H1 (cell line): ENCODE measurements around the gene CYP4Z1. TPM values are rescaled to one million over a fixed set of nuclear protein-coding genes. Genes with fewer than 3 reads are reported as not detected.

Source experiments
- CTCF ChIA-PET: fragments of 300-600 bp; sonication (Branson Sonifier 250); formaldehyde crosslinking; loops from one replicate; lab custom pipeline; 2021; ENCODE audit not compliant: partially characterized antibody; lab: Charles Lee
- POLR2A ChIA-PET: fragments of 300-600 bp; sonication (Branson Sonifier 250); formaldehyde crosslinking; loops from one replicate; lab custom pipeline; 2021; ENCODE audit warnings: inconsistent platforms; ENCODE audit not compliant: partially characterized antibody; lab: Charles Lee
- DNase-seq, 2 experiments: peaks; one replicate each; pipeline versions ENCODE4 v3.0.0 to v3.0.0-alpha.2; 2010 to 2022; ENCODE audit warnings: low spot score in 2 of 2, low read depth in 1 of 2, mixed read lengths in 1 of 2
- FAIRE-seq: peaks from 2 replicates; lab custom pipeline; 2011; peaks lifted over from hg19 to GRCh38; lab: Jason Lieb, UNC
- H2AFZ ChIP-seq: 2 replicates; pipeline ENCODE4 v1.8.1; 2012; ENCODE audit warnings: low read length, inconsistent platforms
- H2AK5ac ChIP-seq: 2 replicates; pipeline ENCODE4 v1.6.1; 2013; ENCODE audit warnings: low read depth, low read length
- H2BK120ac ChIP-seq: replicated peaks from 2 replicates; pipeline ENCODE3; 2013; ENCODE audit warnings: low read depth, low read length, inconsistent platforms
- H2BK12ac ChIP-seq: 2 replicates; pipeline ENCODE4 v1.6.1; 2013; ENCODE audit warnings: low read depth, low read length
- H2BK15ac ChIP-seq: 2 replicates; pipeline ENCODE4 v1.6.1; 2013; ENCODE audit warnings: low read length
- H2BK20ac ChIP-seq: 2 replicates; pipeline ENCODE4 v1.6.1; 2013; ENCODE audit warnings: low read length
- H2BK5ac ChIP-seq: 2 replicates; pipeline ENCODE4 v1.6.1; 2013; ENCODE audit warnings: low read depth, low read length
- H3K14ac ChIP-seq: 2 replicates; pipeline ENCODE4 v1.6.1; 2013; ENCODE audit warnings: inconsistent platforms; ENCODE audit not compliant: insufficient read length
- H3K18ac ChIP-seq: 2 replicates; pipeline ENCODE4 v1.6.1; 2013; ENCODE audit warnings: low read length; ENCODE audit errors: extremely low read depth
- H3K23ac ChIP-seq: 2 replicates; pipeline ENCODE4 v1.6.1; 2013; ENCODE audit warnings: inconsistent platforms; ENCODE audit not compliant: insufficient read length
- H3K23me2 ChIP-seq: 2 replicates; pipeline ENCODE4 v1.6.1; 2013; ENCODE audit warnings: low read depth, low read length
- H3K27ac ChIP-seq: 2 replicates; pipeline ENCODE4 v1.6.1; 2011; ENCODE audit warnings: low read depth, low read length, inconsistent platforms
- H3K27me3 ChIP-seq, 4 experiments: replicated peaks in 1 of 4; 1 replicate in 1 of 4; 2 replicates in 3 of 4; pipeline versions ENCODE4 v1.6.1 to v1.8.1; 2011 to 2013; ENCODE audit warnings: low read length in 3 of 4, mild to moderate bottlenecking in 3 of 4, inconsistent platforms in 2 of 4, mixed read lengths in 2 of 4, moderate library complexity in 1 of 4; ENCODE audit not compliant: control insufficient read depth in 3 of 4, insufficient read depth in 3 of 4; ENCODE audit errors: extremely low read depth in 1 of 4
- H3K36me3 ChIP-seq, 4 experiments: 2 replicates each; pipeline versions ENCODE4 v1.6.1 to v1.8.1; 2011 to 2013; ENCODE audit warnings: mild to moderate bottlenecking in 4 of 4, low read length in 3 of 4, moderate library complexity in 2 of 4, control low read depth in 1 of 4, inconsistent platforms in 1 of 4; ENCODE audit not compliant: insufficient read depth in 4 of 4, control insufficient read depth in 2 of 4
- H3K4ac ChIP-seq: replicated peaks from 2 replicates; pipeline ENCODE3; 2013; ENCODE audit warnings: low read length, low read depth, mixed read lengths, inconsistent platforms; ENCODE audit not compliant: insufficient read length
- H3K4me1 ChIP-seq, 4 experiments: replicated peaks in 1 of 4; 1 replicate in 1 of 4; 2 replicates in 3 of 4; pipeline versions ENCODE4 v1.6.1 to v1.8.1; 2011 to 2013; ENCODE audit warnings: low read length in 3 of 4, inconsistent platforms in 2 of 4, mixed read lengths in 1 of 4; ENCODE audit not compliant: insufficient read depth in 4 of 4, control insufficient read depth in 3 of 4
- H3K4me2 ChIP-seq, 2 experiments: 2 replicates each; pipeline versions ENCODE4 v1.6.1 to v1.8.1; 2011 to 2013; ENCODE audit warnings: low read depth in 2 of 2, low read length in 2 of 2, control low read depth in 1 of 2, inconsistent platforms in 1 of 2, mild to moderate bottlenecking in 1 of 2; ENCODE audit not compliant: insufficient read depth in 1 of 2
- H3K4me3 ChIP-seq, 4 experiments: fragments of 200-600, 300-600 bp in 1 of 4; sonication (generic), shearing (Covaris generic), sonication (Bioruptor Twin) in 1 of 4; 2 replicates each; pipeline versions ENCODE4 v1.5.1 to v1.8.1; 2011 to 2016; ENCODE audit warnings: low read length in 4 of 4, low read depth in 3 of 4, control low read depth in 2 of 4, inconsistent platforms in 2 of 4, mild to moderate bottlenecking in 2 of 4, mixed read lengths in 1 of 4, moderate library complexity in 1 of 4; ENCODE audit not compliant: insufficient read depth in 2 of 4; ENCODE audit errors: extremely low read depth in 1 of 4
- H3K56ac ChIP-seq: replicated peaks from 2 replicates; pipeline ENCODE3; 2013; ENCODE audit warnings: low read depth, mild to moderate bottlenecking, mixed read lengths, low read length, inconsistent platforms; ENCODE audit not compliant: insufficient read length
- H3K79me1 ChIP-seq: 2 replicates; pipeline ENCODE4 v1.6.1; 2013; ENCODE audit warnings: low read depth, low read length, control low read depth
- H3K79me2 ChIP-seq, 2 experiments: 2 replicates each; pipeline versions ENCODE4 v1.6.1 to v1.8.1; 2012 to 2013; ENCODE audit warnings: low read length in 2 of 2, mild to moderate bottlenecking in 2 of 2, inconsistent platforms in 1 of 2; ENCODE audit not compliant: insufficient read depth in 2 of 2, control insufficient read depth in 1 of 2
- H3K9ac ChIP-seq, 4 experiments: replicated peaks in 1 of 4; 1 replicate in 1 of 4; 2 replicates in 3 of 4; pipeline versions ENCODE4 v1.6.1 to v1.8.1; 2011 to 2013; ENCODE audit warnings: low read depth in 3 of 4, low read length in 3 of 4, control low read depth in 2 of 4, mild to moderate bottlenecking in 2 of 4, moderate library complexity in 2 of 4, inconsistent platforms in 1 of 4; ENCODE audit errors: extremely low read depth in 1 of 4
- H3K9me3 ChIP-seq, 2 experiments: 2 replicates each; pipeline versions ENCODE4 v1.6.1 to v1.8.1; 2012 to 2013; ENCODE audit warnings: mild to moderate bottlenecking in 2 of 2, moderate library complexity in 2 of 2, control low read depth in 1 of 2, inconsistent platforms in 1 of 2, low read depth in 1 of 2, low read length in 1 of 2, mixed read lengths in 1 of 2; ENCODE audit not compliant: insufficient read depth in 2 of 2
- H4K20me1 ChIP-seq, 2 experiments: replicated peaks in 1 of 2; 2 replicates each; pipeline versions ENCODE3 to v1.8.1; 2011 to 2013; ENCODE audit warnings: inconsistent platforms in 2 of 2, low read length in 2 of 2, mild to moderate bottlenecking in 1 of 2; ENCODE audit not compliant: insufficient read depth in 2 of 2, control insufficient read depth in 1 of 2
- H4K5ac ChIP-seq: 2 replicates; pipeline ENCODE4 v1.6.1; 2013; ENCODE audit warnings: low read length, low read depth, mixed read lengths, inconsistent platforms; ENCODE audit not compliant: insufficient read length
- H4K8ac ChIP-seq: 2 replicates; pipeline ENCODE4 v1.8.0; 2013; ENCODE audit warnings: mild to moderate bottlenecking, moderate library complexity, low read length, inconsistent platforms; ENCODE audit not compliant: insufficient read depth; ENCODE audit errors: extremely low read depth
- H4K91ac ChIP-seq: replicated peaks from 2 replicates; pipeline ENCODE3; 2013; ENCODE audit warnings: low read length, mixed read lengths, inconsistent platforms; ENCODE audit not compliant: insufficient read length
- CBX5 ChIP-seq: fragments of 300-800, 300-1000 bp; sonication (generic); IDR thresholded peaks from 2 replicates; pipeline ENCODE4 v1.7.1; 2016; ENCODE audit warnings: antibody characterized with exemption, low read length, low read depth
- CHD2 ChIP-seq: IDR thresholded peaks from 2 replicates; pipeline ENCODE4 v1.6.1; 2012; ENCODE audit warnings: low read length, improper control_type of control experiment
- RFX5 ChIP-seq: IDR thresholded peaks from 2 replicates; pipeline ENCODE4 v1.6.1; 2011; ENCODE audit warnings: low read depth, low read length, improper control_type of control experiment, borderline replicate concordance
- RXRA ChIP-seq: IDR thresholded peaks from 2 replicates; pipeline ENCODE4 v1.6.1; 2011; ENCODE audit warnings: low read depth, mild to moderate bottlenecking, low read length, moderate library complexity; ENCODE audit not compliant: insufficient read depth
- SRF ChIP-seq: IDR thresholded peaks from 2 replicates; pipeline ENCODE4 v1.6.1; 2011; ENCODE audit warnings: mild to moderate bottlenecking, low read depth, low read length, moderate library complexity
- TAF7 ChIP-seq: optimal IDR thresholded peaks from 2 replicates; pipeline ENCODE3; 2011; ENCODE audit warnings: low read depth, mild to moderate bottlenecking, inconsistent platforms, low read length, moderate library complexity, borderline replicate concordance
- YY1 ChIP-seq: IDR thresholded peaks from 2 replicates; pipeline ENCODE4 v1.6.1; 2011; ENCODE audit warnings: low read depth, mild to moderate bottlenecking, low read length
- WGBS, 2 experiments: shearing (Covaris generic) in 1 of 2; methylation state at CpG; one replicate each; pipeline versions ENCODE4 v1.1.6 to v1.1.7; 2013 to 2015; ENCODE audit warnings: low lambda C conversion rate in 2 of 2, mixed read lengths in 2 of 2, inconsistent platforms in 1 of 2, low coverage in 1 of 2, missing lambda C conversion rate in 1 of 2; ENCODE audit not compliant: insufficient replicate concordance in 2 of 2, insufficient coverage in 1 of 2, insufficient read length in 1 of 2; ENCODE audit errors: extremely low coverage in 1 of 2, missing lambda C conversion rate in 1 of 2; 5-methylcytosine and 5-hydroxymethylcytosine counted together
- polyA plus RNA-seq, 7 experiments: library from polyadenylated mRNA; depleted of rRNA in 3 of 7; stranded (reverse) in 5 of 7; unstranded in 2 of 7; fragments of >200 nt in 5 of 7; fragments of 200-250 nt in 2 of 7; gene quantifications; 1 replicate in 5 of 7; 2 replicates in 1 of 7; 4 replicates in 1 of 7; pipeline versions ENCODE4 v1.2.1 to v1.2.3, GENCODE V29; 2011 to 2013; ENCODE audit warnings: missing spikeins in 2 of 7, mixed read lengths in 2 of 7
- total RNA-seq: library from RNA; stranded (reverse); fragmentation: NEBNext Ultra II Directional; extraction: Animal tissue kit (Norgen Biotek cat#: 25700); gene quantifications from 2 replicates; pipeline ENCODE4 v1.2.1, GENCODE V29; 2021

Gene CYP4Z1
- total and polyA plus RNA-seq, 2 of the 8 experiments (the other 6 are each of a cell fraction or from before 2014, with no cell fraction given): not detected

DNA sequence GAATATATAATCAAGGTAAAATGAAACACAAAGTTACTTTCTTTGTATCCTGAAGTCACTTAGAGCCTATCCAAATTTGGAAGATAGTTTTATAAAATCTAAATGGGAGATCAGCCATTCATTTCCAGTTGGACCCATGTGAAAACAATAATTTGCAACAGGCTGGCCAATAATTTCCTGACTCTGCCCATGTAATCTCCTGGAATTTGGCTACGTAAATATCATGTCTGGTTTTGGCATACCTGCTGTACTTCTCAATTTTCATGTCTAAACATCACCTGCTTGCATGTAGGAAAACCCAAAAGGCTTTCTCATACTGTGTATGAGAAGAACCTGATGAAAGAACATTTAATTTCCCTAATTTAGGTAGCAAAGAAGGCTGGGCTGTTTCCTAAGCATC is 7.7 kb upstream of the CYP4Z1 start:
- no peak overlapping the region for H2BK15ac ChIP-seq
- H2BK12ac ChIP-seq: no peak overlapping the region
- H4K91ac ChIP-seq: no peak overlapping the region
- H3K36me3 ChIP-seq: no peaks in the 10 kb centered on the region
- H3K4ac ChIP-seq: no peak overlapping the region
- no peak overlapping the region for H2BK20ac ChIP-seq
- H4K8ac ChIP-seq: no peak overlapping the region
- no peak overlapping the region for H2BK5ac ChIP-seq
- DNase-seq (no peak), FAIRE-seq (no peak)
- ChIA-PET CTCF (no interaction called here), POLR2A (no interaction called here)
- no peak overlapping the region for H2AFZ ChIP-seq
- no peaks in the 10 kb centered on the region for H3K23me2 ChIP-seq
- WGBS, 2 experiments: 87% methylated on average over 1 of the region's 1 CpG; no CpG with 5 or more reads in 1 of the 2 experiments
- no peaks in the 10 kb centered on the region for H3K4me1 ChIP-seq
- H3K4me3 ChIP-seq: no peak overlapping the region
- H3K79me1 ChIP-seq: no peaks in the 10 kb centered on the region
- H4K20me1 ChIP-seq: no peaks in the 10 kb centered on the region
- no peak overlapping the region for H3K27ac ChIP-seq
- H2AK5ac ChIP-seq: no peak overlapping the region
- H3K27me3 ChIP-seq: no peaks in the 10 kb centered on the region
- H3K79me2 ChIP-seq: no peaks in the 10 kb centered on the region
- no peak overlapping the region for H2BK120ac ChIP-seq
- no peak overlapping the region for H3K23ac ChIP-seq
- no peak overlapping the region for H4K5ac ChIP-seq
- no peak for TF ChIP-seq RXRA
- no peak for TF ChIP-seq YY1
- no peak for TF ChIP-seq CHD2
- no peak for TF ChIP-seq CBX5
- no peak for TF ChIP-seq TAF7
- TF ChIP-seq RFX5: no peak
- no peak for TF ChIP-seq SRF
- H3K9ac ChIP-seq: no peak overlapping the region
- H3K9me3 ChIP-seq: peaks cover 0 to 3% of the 10 kb centered on the region in 2 experiments; a peak in 1 of 4 replicates
- H3K14ac ChIP-seq: no peak overlapping the region
- H3K4me2 ChIP-seq: no peak overlapping the region
- H3K56ac ChIP-seq: no peak overlapping the region
- H3K18ac ChIP-seq: no peak overlapping the region
